Breast epithelium (tissue), 4 donors: ENCODE data around the gene DSCAM. TPM values are rescaled to one million over a fixed set of nuclear protein-coding genes. Genes with fewer than 3 reads are reported as not detected.

Experiments
- DNase-seq, 2 donors: peaks; one replicate each; pipeline ENCODE4 v3.0.0-alpha.2; 2019; ENCODE audit warnings: low spot score in 2 of 2
- H3K27ac ChIP-seq, 2 donors: fragments of 200-600 bp; sonication (generic) in 1 of 2; one replicate each; pipeline ENCODE4 v1.5.1; 2016 to 2019; ENCODE audit warnings: mild to moderate bottlenecking in 1 of 2
- H3K27me3 ChIP-seq, 2 donors: fragments of 200-600 bp; sonication (generic) in 1 of 2; one replicate each; pipeline versions ENCODE4 v1.5.1 to v1.6.0; 2017 to 2019; ENCODE audit warnings: control low read depth in 1 of 2, mild to moderate bottlenecking in 1 of 2
- H3K36me3 ChIP-seq: fragments of 200-600 bp; one replicate; pipeline ENCODE4 v1.5.1; 2019
- H3K4me1 ChIP-seq, 2 donors: fragments of 200-600 bp; sonication (generic); one replicate each; pipeline ENCODE4 v1.5.1; 2016 to 2019; ENCODE audit warnings: control low read depth in 1 of 2
- H3K4me3 ChIP-seq, 3 donors: fragments of 200-600 bp; sonication (generic); 1 replicate in 2 of 3; 2 replicates in 1 of 3; pipeline ENCODE4 v1.5.1; 2016 to 2019; ENCODE audit warnings: mild to moderate bottlenecking in 3 of 3, moderate library complexity in 2 of 3
- H3K9me3 ChIP-seq, 2 donors: fragments of 200-600 bp; sonication (generic) in 1 of 2; one replicate each; pipeline ENCODE4 v1.5.1; 2016 to 2019; ENCODE audit warnings: control low read depth in 1 of 2
- POLR2A ChIP-seq: fragments of 450-650 bp; IDR thresholded peaks from one replicate; pipeline ENCODE4 v1.6.1; 2016; ENCODE audit warnings: antibody characterized with exemption, mild to moderate bottlenecking, moderate library complexity
- POLR2AphosphoS5 ChIP-seq, 3 donors: sonication (generic); formaldehyde crosslinking; IDR thresholded peaks; one replicate each; pipeline ENCODE4 v1.6.1; 2017; ENCODE audit warnings: antibody characterized with exemption in 3 of 3
- intact Hi-C: fragments of 100-400 bp; cut with DNase I; formaldehyde crosslinking; loops from one replicate; pipeline ENCODE4 v1.15.1; 2023; ENCODE audit warnings: low total_unique reads
- total RNA-seq, 3 donors: library from RNA; depleted of rRNA; stranded (reverse); fragments of >200 nt; gene quantifications; one replicate each; pipeline ENCODE4 v1.1.0, GENCODE V29; 2016
- TF ChIP-seq, protein P1 (sequence below), 3 donors: fragments of 450-650 bp; IDR thresholded peaks; one replicate each; pipeline ENCODE4 v1.5.1; 2016 to 2017; ENCODE audit warnings: antibody characterized with exemption in 3 of 3, mild to moderate bottlenecking in 3 of 3, moderate library complexity in 3 of 3

The DSCAM gene
- total RNA-seq, 3 donors from 2014 or later = 0.33 to 0.44 TPM; not detected in 1

DNA sequence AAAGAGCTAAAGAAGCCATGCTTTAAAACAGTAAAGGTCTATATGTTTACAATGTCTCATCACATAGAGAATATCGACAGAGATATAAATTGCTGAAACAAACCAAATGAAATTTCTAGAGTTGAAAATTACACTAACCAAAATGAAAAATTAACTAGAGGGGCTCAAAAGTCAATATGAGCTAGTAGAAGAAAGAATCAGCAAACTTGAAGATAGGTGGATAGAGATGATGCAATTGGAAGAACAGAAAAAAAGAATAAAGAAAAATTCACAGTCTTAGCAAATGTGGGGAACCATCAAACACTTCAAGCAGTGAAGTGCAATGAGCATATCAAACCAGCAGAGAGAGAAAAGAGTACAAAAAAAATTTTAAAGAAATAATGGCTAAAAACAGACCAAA is 24.1 kb upstream of the DSCAM start:
- Histone ChIP-seq H3K4me1 (no peaks in the 10 kb centered on the region), H3K9me3 (peaks cover 0 to 4% of the 10 kb centered on the region in 2 donors), H3K36me3 (no peaks in the 10 kb centered on the region), H3K27ac (no peak overlapping the region), H3K27me3 (no peaks in the 10 kb centered on the region), H3K4me3 (no peak overlapping the region)
- TF ChIP-seq, protein P1, sequence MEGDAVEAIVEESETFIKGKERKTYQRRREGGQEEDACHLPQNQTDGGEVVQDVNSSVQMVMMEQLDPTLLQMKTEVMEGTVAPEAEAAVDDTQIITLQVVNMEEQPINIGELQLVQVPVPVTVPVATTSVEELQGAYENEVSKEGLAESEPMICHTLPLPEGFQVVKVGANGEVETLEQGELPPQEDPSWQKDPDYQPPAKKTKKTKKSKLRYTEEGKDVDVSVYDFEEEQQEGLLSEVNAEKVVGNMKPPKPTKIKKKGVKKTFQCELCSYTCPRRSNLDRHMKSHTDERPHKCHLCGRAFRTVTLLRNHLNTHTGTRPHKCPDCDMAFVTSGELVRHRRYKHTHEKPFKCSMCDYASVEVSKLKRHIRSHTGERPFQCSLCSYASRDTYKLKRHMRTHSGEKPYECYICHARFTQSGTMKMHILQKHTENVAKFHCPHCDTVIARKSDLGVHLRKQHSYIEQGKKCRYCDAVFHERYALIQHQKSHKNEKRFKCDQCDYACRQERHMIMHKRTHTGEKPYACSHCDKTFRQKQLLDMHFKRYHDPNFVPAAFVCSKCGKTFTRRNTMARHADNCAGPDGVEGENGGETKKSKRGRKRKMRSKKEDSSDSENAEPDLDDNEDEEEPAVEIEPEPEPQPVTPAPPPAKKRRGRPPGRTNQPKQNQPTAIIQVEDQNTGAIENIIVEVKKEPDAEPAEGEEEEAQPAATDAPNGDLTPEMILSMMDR (IDR thresholded peaks at IDR 0.05) = no peak
- TF ChIP-seq POLR2A (no peak), POLR2AphosphoS5 (IDR thresholded peaks at IDR 0.05) (no peak)
- intact Hi-C loops = no loop called here
- no peak for DNase-seq

DNA sequence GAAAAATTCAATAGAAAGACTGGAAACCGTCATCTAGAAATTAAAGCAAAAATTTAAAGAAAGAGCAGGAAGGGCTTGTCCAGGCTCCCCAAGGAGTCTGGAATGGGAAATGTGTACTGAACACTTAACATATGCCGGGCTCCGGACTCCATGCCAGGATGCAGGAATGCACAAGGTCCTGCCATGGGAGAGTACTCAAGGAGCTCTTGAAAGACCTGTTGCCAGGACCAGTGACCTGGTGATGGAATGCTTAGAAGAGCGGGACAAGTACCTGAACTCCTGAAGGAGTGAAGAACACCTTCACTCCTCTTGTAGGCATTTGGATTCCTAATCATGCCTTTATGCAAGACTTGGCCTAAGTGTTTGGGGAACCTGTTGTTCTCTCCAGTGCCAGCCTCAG is 16.9 kb upstream of the DSCAM start:
- H3K9me3 ChIP-seq = no peaks in the 10 kb centered on the region
- TF ChIP-seq, protein P1 (IDR thresholded peaks at IDR 0.05) = no peak
- no peak for TF ChIP-seq POLR2A
- no peak for TF ChIP-seq POLR2AphosphoS5 (IDR thresholded peaks at IDR 0.05)
- no peak overlapping the region for H3K27ac ChIP-seq
- H3K4me3 ChIP-seq = no peak overlapping the region
- DNase-seq = no peak
- H3K27me3 ChIP-seq = no peaks in the 10 kb centered on the region
- H3K4me1 ChIP-seq = no peaks in the 10 kb centered on the region
- H3K36me3 ChIP-seq = no peaks in the 10 kb centered on the region
- intact Hi-C loops = no loop called here

DNA sequence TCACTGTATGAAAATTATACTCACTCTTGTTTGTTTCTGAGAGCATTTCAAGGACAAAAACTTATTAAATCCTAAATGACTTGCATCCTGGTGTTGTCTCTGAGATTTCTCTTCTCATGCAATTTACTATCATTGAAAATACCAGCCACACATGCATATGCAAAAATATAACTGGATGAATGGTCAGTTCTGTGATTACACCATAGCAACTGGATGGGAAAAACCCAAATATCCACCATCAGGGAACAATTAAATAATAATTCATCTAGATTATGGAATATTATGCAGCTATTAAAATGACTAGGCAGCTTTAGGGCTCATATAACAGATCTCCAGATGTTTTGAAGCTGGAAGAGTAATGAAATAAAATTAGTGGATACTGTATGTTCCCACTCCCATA is 11.6 kb upstream of the DSCAM start:
- no peaks in the 10 kb centered on the region for H3K36me3 ChIP-seq
- TF ChIP-seq POLR2A = no peak
- TF ChIP-seq, protein P1 (IDR thresholded peaks at IDR 0.05) = no peak
- TF ChIP-seq POLR2AphosphoS5 (IDR thresholded peaks at IDR 0.05) = no peak
- no peak overlapping the region for H3K4me3 ChIP-seq
- intact Hi-C loops = no loop called here
- peaks cover 4 to 7% of the 10 kb centered on the region in 2 donors for H3K9me3 ChIP-seq
- no peaks in the 10 kb centered on the region for H3K27me3 ChIP-seq
- H3K27ac ChIP-seq = no peak overlapping the region
- H3K4me1 ChIP-seq = no peaks in the 10 kb centered on the region
- DNase-seq = no peak

DNA sequence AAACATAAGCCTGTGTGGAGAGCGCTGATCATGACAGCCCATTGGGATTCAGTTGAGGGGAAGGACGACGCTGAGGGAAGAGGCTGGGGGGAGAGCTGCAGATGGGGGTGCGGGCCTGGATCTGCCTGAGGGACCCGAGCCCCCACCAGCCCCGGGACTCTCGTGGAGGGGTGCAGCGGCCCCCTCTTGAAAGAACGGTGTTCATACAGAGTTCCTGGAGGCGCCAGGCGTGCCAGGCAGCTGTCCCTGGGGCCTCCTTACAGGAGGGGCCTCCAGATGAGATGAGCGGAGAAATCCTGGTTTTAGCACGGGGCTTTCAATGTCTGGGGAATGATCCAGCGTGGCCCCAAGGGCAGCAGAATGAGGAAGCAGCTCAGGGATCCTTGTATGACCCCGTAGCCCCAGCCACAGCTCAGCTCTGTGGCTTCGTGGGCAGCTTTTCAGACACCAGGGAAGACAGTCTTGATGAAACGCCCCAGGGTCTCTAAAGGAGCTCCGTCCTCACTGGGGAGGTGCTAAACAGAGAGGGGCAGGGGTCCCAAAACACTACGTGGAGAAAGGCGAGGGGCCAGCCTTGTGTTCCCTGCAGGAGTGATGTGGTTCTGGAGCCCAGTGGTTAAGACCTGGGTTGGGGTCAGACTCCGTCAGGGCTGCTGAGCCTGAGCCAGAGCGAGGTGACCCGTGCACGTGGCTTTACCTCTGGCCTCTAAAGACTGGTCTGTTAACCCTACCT is 7.2 kb upstream of the DSCAM start:
- TF ChIP-seq POLR2A = no peak
- TF ChIP-seq POLR2AphosphoS5 (IDR thresholded peaks at IDR 0.05) = no peak
- TF ChIP-seq, protein P1 (IDR thresholded peaks at IDR 0.05) = no peak
- Histone ChIP-seq H3K36me3 (no peaks in the 10 kb centered on the region), H3K27ac (no peak overlapping the region), H3K9me3 (peaks cover 4 to 7% of the 10 kb centered on the region in 2 donors), H3K4me3 (no peak overlapping the region), H3K4me1 (no peaks in the 10 kb centered on the region), H3K27me3 (peaks cover 0 to 4% of the 10 kb centered on the region in 2 donors)
- DNase-seq = no peak
- intact Hi-C loops = no loop called here

DNA sequence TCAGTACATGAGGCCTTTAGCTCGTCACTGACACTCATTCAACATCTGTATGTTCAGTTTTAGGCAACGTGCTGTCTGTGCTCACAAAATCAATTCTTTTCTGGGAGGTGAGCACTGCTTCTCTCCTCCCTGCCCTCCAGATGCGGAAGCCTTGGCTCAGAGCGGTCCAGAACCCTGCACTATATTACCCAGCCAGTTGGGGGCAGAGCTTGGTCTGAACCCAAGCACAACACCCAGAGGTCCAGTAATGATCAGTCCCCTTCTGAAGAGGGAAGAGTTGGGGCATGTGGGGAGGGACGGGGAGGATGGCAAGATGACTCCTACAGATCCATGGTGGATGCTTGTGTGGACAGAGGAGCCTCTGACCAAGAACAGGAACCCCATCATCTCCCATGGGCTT is 5.6 kb upstream of the DSCAM start:
- Histone ChIP-seq H3K9me3 (peaks cover 0 to 4% of the 10 kb centered on the region in 2 donors), H3K36me3 (no peaks in the 10 kb centered on the region), H3K27ac (no peak overlapping the region), H3K4me1 (no peaks in the 10 kb centered on the region), H3K4me3 (no peak overlapping the region), H3K27me3 (peaks cover 0 to 12% of the 10 kb centered on the region in 2 donors)
- DNase-seq = no peak
- intact Hi-C loops = no loop called here
- TF ChIP-seq, protein P1 (IDR thresholded peaks at IDR 0.05) = no peak
- no peak for TF ChIP-seq POLR2A
- no peak for TF ChIP-seq POLR2AphosphoS5 (IDR thresholded peaks at IDR 0.05)
